ENCODE measurements around the gene MTCL3.

MTCL3 gene

DNA sequence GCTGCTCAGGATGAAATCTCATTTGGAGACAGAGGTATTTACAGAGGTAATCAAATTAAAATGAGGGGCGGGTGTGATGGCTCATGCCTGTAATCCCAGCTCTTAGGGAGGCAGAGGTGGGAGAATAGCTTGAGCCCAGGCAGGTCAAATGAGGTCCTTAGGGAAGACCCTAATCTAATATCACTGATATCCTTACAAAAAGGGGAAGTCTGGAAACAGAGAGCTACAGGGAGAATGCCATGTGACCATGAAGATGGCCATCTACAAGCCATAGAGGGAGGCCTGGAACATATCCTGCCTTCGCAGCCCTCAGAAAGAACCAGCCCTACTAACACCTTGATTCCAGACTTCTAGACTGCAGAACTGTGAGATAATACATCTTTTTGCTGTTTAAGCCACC lies 8.3 kb downstream of the MTCL3 start:
- H3K36me3 ChIP-seq, result peaks cover 10% of the 10 kb centered on the region
- TF ChIP-seq, protein P1, sequence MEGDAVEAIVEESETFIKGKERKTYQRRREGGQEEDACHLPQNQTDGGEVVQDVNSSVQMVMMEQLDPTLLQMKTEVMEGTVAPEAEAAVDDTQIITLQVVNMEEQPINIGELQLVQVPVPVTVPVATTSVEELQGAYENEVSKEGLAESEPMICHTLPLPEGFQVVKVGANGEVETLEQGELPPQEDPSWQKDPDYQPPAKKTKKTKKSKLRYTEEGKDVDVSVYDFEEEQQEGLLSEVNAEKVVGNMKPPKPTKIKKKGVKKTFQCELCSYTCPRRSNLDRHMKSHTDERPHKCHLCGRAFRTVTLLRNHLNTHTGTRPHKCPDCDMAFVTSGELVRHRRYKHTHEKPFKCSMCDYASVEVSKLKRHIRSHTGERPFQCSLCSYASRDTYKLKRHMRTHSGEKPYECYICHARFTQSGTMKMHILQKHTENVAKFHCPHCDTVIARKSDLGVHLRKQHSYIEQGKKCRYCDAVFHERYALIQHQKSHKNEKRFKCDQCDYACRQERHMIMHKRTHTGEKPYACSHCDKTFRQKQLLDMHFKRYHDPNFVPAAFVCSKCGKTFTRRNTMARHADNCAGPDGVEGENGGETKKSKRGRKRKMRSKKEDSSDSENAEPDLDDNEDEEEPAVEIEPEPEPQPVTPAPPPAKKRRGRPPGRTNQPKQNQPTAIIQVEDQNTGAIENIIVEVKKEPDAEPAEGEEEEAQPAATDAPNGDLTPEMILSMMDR (IDR thresholded peaks at IDR 0.05; ENCODE audit: borderline replicate concordance), result no peak
- intact Hi-C loops (cut with micrococcal nuclease), result no loop called here
- H3K9me3 ChIP-seq (replicated peaks), result no peaks in the 10 kb centered on the region
- no peak overlapping the region for H3K4me3 ChIP-seq
- DNase-seq, result no peak
- H3K4me1 ChIP-seq, result peaks cover 16% of the 10 kb centered on the region
- H3K27ac ChIP-seq (replicated peaks), result no peak overlapping the region
- peaks cover 42% of the 10 kb centered on the region for H3K27me3 ChIP-seq (ENCODE audit: low read depth)

- no peak overlapping the region for H3K4me3 ChIP-seq
- no peaks in the 10 kb centered on the region for H3K9me3 ChIP-seq (replicated peaks)
- intact Hi-C loops (cut with micrococcal nuclease), result no loop called here
- no peak overlapping the region for H3K27ac ChIP-seq (replicated peaks)
- peaks cover 6% of the 10 kb centered on the region for H3K36me3 ChIP-seq
- H3K27me3 ChIP-seq (ENCODE audit: low read depth), result peaks cover 5% of the 10 kb centered on the region
- DNase-seq, result no peak
- no peaks in the 10 kb centered on the region for H3K4me1 ChIP-seq
- TF ChIP-seq, protein P1 (IDR thresholded peaks at IDR 0.05; ENCODE audit: borderline replicate concordance), result no peak
These were observed 12.2 kb downstream of the MTCL3 start for GRCh38 chr6:127506894-127507293.

DNA sequence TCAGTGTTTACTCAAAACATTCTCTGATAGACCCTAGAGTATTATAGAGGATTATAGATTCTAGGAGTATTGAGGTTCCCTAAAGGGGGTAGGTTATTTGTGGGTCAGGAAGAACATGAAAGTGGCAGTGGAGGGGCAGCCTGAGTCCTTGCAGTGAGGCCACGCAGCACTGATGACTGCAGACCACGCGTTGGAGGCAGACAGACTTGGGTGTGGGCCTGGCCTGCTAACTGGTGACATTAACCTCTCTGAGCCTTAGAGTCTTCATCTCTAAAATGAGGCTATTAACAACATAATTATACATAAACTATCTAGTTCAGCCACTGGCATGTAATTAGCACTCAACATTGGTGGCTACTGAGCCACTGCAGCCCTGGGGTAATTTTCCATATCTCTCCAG lies 16.1 kb downstream of the MTCL3 start:
- no peaks in the 10 kb centered on the region for H3K36me3 ChIP-seq
- TF ChIP-seq, protein P1 (IDR thresholded peaks at IDR 0.05; ENCODE audit: borderline replicate concordance), result no peak
- H3K4me1 ChIP-seq, result no peaks in the 10 kb centered on the region
- no peaks in the 10 kb centered on the region for H3K9me3 ChIP-seq (replicated peaks)
- intact Hi-C loops (cut with micrococcal nuclease), result no loop called here
- DNase-seq, result no peak
- no peak overlapping the region for H3K27ac ChIP-seq (replicated peaks)
- no peak overlapping the region for H3K4me3 ChIP-seq
- H3K27me3 ChIP-seq (ENCODE audit: low read depth), result no peaks in the 10 kb centered on the region

DNA sequence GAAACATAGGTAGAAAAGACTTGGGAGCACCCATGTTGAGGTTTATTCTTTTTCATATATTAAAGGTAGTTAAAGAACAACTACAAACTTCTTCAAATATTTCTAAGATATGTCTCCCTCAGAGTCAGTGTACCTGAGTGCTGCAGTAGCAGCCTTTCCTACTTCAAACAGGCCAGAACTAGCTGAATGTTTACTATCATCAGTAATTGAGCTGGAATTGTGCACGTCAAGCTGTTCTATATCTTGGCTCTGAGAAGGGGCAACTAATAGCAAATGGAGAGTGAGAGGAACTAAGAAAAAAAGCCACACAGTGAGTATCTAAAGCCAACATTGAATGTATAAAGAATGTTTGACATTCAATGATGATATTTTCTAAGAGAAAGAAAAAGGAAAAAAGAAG lies 21.7 kb downstream of the MTCL3 start:
- TF ChIP-seq, protein P1 (IDR thresholded peaks at IDR 0.05; ENCODE audit: borderline replicate concordance), result no peak
- Histone ChIP-seq H3K4me1 (no peaks in the 10 kb centered on the region), H3K27ac (replicated peaks) (no peak overlapping the region), H3K9me3 (replicated peaks) (no peaks in the 10 kb centered on the region), H3K36me3 (no peaks in the 10 kb centered on the region), H3K4me3 (no peak overlapping the region), H3K27me3 (ENCODE audit: low read depth) (no peaks in the 10 kb centered on the region)
- DNase-seq, result no peak
- intact Hi-C loops (cut with micrococcal nuclease), result no loop called here

DNA sequence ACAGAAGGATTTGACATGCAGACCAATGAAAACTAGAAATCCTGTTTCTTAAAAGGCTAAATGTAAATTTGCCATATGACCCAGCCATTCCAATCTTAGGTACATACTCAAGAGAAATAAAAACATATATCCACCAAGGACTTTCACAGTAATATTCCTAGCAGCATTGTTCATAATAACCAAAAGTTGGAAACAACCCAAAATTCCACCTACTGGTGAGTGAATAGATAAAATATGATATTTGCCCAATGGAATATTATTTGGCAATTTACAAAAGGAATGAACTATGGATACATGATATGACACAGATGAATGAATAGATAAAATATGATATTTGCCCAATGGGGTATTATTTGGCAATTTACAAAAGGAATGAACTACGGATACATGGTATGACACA lies 22.7 kb downstream of the MTCL3 start:
- no peak for DNase-seq
- no peak overlapping the region for H3K27ac ChIP-seq (replicated peaks)
- no peak overlapping the region for H3K4me3 ChIP-seq
- H3K27me3 ChIP-seq (ENCODE audit: low read depth), result no peaks in the 10 kb centered on the region
- H3K9me3 ChIP-seq (replicated peaks), result no peaks in the 10 kb centered on the region
- no peaks in the 10 kb centered on the region for H3K4me1 ChIP-seq
- intact Hi-C loops (cut with micrococcal nuclease), result no loop called here
- H3K36me3 ChIP-seq, result no peaks in the 10 kb centered on the region
- TF ChIP-seq, protein P1 (IDR thresholded peaks at IDR 0.05; ENCODE audit: borderline replicate concordance), result no peak

All from left ventricle myocardium inferior (tissue), 1 donor.